Mesothelial cell of epicardium (in vitro differentiated cells): ENCODE measurements around the gene SRPK3. TPM values are rescaled to one million over a fixed set of nuclear protein-coding genes. Genes with fewer than 3 reads are reported as not detected.

Experiments
- DNase-seq, 2 experiments: peaks; one replicate each; pipeline ENCODE4 v3.0.0; 2021; ENCODE audit warnings: low spot score in 2 of 2; ENCODE audit not compliant: unreplicated experiment in 2 of 2
- H3K27ac Mint-ChIP-seq: 2 replicates; pipeline ENCODE4 v1.8.0; 2021; ENCODE audit warnings: mixed read lengths
- H3K27me3 Mint-ChIP-seq: 2 replicates; pipeline ENCODE4 v1.8.0; 2021; ENCODE audit warnings: low read depth, mixed read lengths
- H3K36me3 Mint-ChIP-seq: 2 replicates; pipeline ENCODE4 v1.8.0; 2021; ENCODE audit warnings: mixed read lengths
- H3K4me1 Mint-ChIP-seq: 2 replicates; pipeline ENCODE4 v1.8.0; 2021; ENCODE audit warnings: mixed read lengths
- H3K4me3 Mint-ChIP-seq: 2 replicates; pipeline ENCODE4 v1.8.0; 2021; ENCODE audit warnings: mild to moderate bottlenecking, moderate library complexity, mixed read lengths
- H3K9me3 Mint-ChIP-seq: 2 replicates; pipeline ENCODE4 v1.8.0; 2021; ENCODE audit warnings: mixed read lengths
- total RNA-seq: library from RNA; stranded (reverse); gene quantifications from 3 replicates; pipeline ENCODE4 v1.2.1, GENCODE V29; 2021
- TF ChIP-seq, protein P1 (sequence below): fragments of 200-600 bp; sonication (generic); IDR thresholded peaks from one replicate; pipeline ENCODE4 v1.5.0; 2021; ENCODE audit warnings: antibody characterized with exemption; ENCODE audit not compliant: unreplicated experiment

SRPK3 gene
- total RNA-seq, 1 donor from 2014 or later, result not detected

GRCh38 chrX:153802513-153803045 lies 21.7 kb downstream of the SRPK3 start:
- Mint-ChIP-seq H3K9me3 (no peaks in the 10 kb centered on the region), H3K27me3 (no peaks in the 10 kb centered on the region), H3K36me3 (no peaks in the 10 kb centered on the region), H3K4me1 (peaks cover 4% of the 10 kb centered on the region), H3K4me3 (no peak overlapping the region), H3K27ac (peak overlapping the region; percentile 76)
- DNase-seq, result no peak
- TF ChIP-seq, protein P1, sequence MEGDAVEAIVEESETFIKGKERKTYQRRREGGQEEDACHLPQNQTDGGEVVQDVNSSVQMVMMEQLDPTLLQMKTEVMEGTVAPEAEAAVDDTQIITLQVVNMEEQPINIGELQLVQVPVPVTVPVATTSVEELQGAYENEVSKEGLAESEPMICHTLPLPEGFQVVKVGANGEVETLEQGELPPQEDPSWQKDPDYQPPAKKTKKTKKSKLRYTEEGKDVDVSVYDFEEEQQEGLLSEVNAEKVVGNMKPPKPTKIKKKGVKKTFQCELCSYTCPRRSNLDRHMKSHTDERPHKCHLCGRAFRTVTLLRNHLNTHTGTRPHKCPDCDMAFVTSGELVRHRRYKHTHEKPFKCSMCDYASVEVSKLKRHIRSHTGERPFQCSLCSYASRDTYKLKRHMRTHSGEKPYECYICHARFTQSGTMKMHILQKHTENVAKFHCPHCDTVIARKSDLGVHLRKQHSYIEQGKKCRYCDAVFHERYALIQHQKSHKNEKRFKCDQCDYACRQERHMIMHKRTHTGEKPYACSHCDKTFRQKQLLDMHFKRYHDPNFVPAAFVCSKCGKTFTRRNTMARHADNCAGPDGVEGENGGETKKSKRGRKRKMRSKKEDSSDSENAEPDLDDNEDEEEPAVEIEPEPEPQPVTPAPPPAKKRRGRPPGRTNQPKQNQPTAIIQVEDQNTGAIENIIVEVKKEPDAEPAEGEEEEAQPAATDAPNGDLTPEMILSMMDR, result no peak

DNA sequence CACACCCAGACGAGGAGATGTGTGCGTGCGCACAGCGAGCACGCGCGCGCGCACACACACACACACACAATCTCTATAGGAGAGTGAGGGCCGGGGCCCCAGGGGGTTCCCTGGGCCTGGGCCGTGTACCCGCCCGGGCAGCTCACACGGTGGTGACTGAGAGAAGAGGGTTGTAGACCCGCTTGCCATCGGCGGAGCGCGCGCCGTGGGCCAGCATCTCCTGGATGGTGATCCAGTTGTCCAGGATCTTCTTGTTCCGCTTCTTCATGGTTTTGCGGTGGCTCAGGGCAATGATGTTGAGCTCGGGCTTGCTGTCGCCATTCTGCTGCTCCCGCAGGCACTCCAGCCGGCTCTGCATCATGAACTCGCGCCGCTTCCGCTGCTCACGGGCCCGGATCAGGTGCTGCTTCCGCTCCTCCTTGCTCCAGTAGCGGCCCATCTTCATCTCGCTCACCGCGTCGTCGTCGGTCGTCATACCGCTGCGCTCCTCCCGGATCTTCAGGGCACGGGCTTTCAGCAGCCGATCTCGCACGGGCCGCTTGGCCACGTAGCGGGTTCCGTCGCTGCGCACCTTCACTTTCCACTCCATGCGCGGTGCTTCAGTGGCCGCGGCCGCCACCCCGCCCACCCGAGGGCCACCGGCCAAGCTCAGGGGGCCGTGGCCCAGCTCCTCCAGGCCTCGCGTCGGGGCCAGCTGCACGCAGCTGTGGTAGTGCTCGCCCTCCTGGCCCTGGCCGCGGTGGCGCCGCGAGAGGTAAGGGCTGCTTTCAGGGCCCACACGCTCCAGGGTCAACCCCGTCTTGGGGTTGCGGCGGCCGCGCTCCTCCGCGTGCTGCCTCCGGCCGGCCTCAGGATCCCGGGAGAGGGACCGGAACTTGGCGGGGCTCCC lies 22.6 kb downstream of the SRPK3 start:
- DNase-seq, result no peak
- H3K36me3 Mint-ChIP-seq, result no peaks in the 10 kb centered on the region
- no peaks in the 10 kb centered on the region for H3K27me3 Mint-ChIP-seq
- no peak overlapping the region for H3K4me3 Mint-ChIP-seq
- H3K9me3 Mint-ChIP-seq, result no peaks in the 10 kb centered on the region
- H3K4me1 Mint-ChIP-seq, result peaks cover 4% of the 10 kb centered on the region
- TF ChIP-seq, protein P1, result no peak
- H3K27ac Mint-ChIP-seq, result no peak overlapping the region

GRCh38 chrX:153804100-153804595 lies 23.3 kb downstream of the SRPK3 start:
- no peak overlapping the region for H3K4me3 Mint-ChIP-seq
- H3K27me3 Mint-ChIP-seq, result no peaks in the 10 kb centered on the region
- H3K9me3 Mint-ChIP-seq, result no peaks in the 10 kb centered on the region
- DNase-seq, result no peak
- peaks cover 4% of the 10 kb centered on the region for H3K4me1 Mint-ChIP-seq
- H3K27ac Mint-ChIP-seq, result no peak overlapping the region
- TF ChIP-seq, protein P1, result no peak
- H3K36me3 Mint-ChIP-seq, result no peaks in the 10 kb centered on the region

GRCh38 chrX:153804621-153805020 lies 23.8 kb downstream of the SRPK3 start:
- Mint-ChIP-seq H3K36me3 (no peaks in the 10 kb centered on the region), H3K27ac (no peak overlapping the region), H3K9me3 (no peaks in the 10 kb centered on the region), H3K4me1 (peaks cover 4% of the 10 kb centered on the region), H3K27me3 (no peaks in the 10 kb centered on the region), H3K4me3 (no peak overlapping the region)
- TF ChIP-seq, protein P1, result no peak
- no peak for DNase-seq

- Mint-ChIP-seq H3K27me3 (no peaks in the 10 kb centered on the region), H3K4me3 (no peak overlapping the region), H3K27ac (no peak overlapping the region), H3K36me3 (no peaks in the 10 kb centered on the region), H3K4me1 (peaks cover 4% of the 10 kb centered on the region), H3K9me3 (no peaks in the 10 kb centered on the region)
- no peak for DNase-seq
- TF ChIP-seq, protein P1, result no peak
Measured at GRCh38 chrX:153805436-153805835, 24.6 kb downstream of the SRPK3 start.
